GM12874 (cell line): Measurements from ENCODE around the gene CLIP4.

Source experiments
- CTCF ChIP-seq: IDR thresholded peaks from 2 replicates; pipeline ENCODE4 v1.5.1; 2011; ENCODE audit warnings: low read depth, mild to moderate bottlenecking, control low read depth, low read length, moderate library complexity; ENCODE audit not compliant: insufficient read depth

CLIP4 gene

DNA sequence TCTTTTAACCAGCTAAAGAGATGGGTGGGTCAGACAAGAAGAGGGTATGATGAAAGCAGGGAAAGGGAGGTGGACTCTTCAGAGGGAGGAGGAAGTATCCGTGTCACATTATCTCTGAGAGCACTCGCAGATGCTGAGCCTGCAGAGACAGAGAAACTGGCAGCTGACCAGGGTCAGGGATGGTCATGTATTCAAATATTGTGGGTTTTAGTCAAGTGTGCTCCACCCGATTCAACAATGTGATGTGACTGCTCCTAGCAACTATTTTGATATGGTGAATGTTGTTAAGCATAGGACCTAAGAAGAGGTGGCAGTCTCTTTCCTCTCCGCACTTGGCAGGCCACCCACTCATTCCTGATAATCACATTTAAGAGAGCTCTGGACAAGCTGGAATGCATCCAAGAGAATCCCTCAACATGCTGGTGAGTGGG lies 1.3 kb upstream of the CLIP4 start:
- no peak for TF ChIP-seq CTCF

- no peak for TF ChIP-seq CTCF
Measured at GRCh38 chr2:29114586-29114945, 649 bp upstream of the CLIP4 start.

- TF ChIP-seq CTCF: no peak
Measured at GRCh38 chr2:29115797-29116781, 874 bp downstream of the CLIP4 start.

DNA sequence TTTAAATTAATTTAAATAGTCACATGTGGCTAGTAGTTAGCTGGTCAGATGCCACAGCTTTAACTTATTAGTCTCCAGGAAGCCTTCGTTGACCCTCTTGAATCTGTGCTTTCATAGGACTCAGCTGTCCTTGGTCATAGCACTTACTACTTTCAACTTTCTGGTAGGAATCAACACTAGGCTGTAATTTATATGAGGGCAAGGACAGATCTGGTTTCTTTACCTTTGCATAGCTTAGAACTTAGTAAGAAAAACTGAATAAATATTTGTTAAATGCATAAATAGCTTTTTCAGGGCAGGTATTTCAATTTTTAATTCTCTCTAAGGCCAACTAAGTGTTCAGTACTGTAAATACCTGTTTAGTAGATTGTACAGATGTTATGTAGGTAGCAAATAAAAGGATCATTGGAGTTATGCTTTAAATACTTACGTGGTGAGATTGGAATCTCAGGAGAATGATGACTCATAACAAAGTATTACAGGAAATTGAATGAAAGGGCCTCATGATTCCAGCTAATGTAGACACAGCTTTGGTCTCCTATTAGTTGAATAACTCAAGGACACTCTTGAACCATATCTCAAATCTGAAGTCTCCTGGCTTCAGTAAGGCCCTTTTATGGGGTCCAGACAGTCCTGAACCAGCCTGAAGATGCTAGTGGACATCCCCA lies 2.6 kb downstream of the CLIP4 start:
- no peak for TF ChIP-seq CTCF

DNA sequence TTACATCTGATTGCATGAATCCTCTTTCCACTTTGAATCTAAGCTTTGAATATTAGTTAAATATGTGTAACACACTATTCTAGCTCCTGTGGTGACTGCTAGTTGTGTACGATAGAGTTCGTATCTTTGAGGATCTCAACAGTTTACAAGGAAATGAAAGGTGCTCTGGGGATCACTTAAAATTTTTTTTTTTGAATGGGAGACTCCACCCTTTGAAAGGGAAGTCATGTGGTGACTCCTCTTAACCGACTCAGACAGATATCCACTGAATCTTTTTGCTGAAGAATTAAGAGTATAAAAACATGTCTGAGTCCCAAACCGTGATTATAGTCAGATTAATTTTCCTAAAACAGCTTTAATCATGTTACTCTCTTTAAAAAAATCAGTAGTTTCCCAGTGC lies 4.0 kb downstream of the CLIP4 start:
- TF ChIP-seq CTCF: no peak

- no peak for TF ChIP-seq CTCF
Measured at GRCh38 chr2:29120846-29121245, 5.6 kb downstream of the CLIP4 start.

GRCh38 chr2:29123617-29124349 lies 8.6 kb downstream of the CLIP4 start:
- TF ChIP-seq CTCF: no peak
